Adrenal gland (tissue), 12 donors: Measurements from ENCODE around the gene DSTYK. TPM values are rescaled to one million over a fixed set of nuclear protein-coding genes. Genes with fewer than 3 reads are reported as not detected.
A peak's percentile ranks its signal among the peaks of the same experiment; 100 is the strongest.

Source experiments
- DNase-seq, 7 donors: peaks; one replicate each; pipeline ENCODE4 v3.0.0-alpha.2; 2019 to 2020
- H3K27ac ChIP-seq, 5 donors: fragments of 200-600 bp; sonication (generic) in 4 of 5; 1 replicate in 3 of 5; 2 replicates in 2 of 5; pipeline versions ENCODE4 v1.5.1 to v1.8.0; 2016 to 2020; ENCODE audit warnings: mild to moderate bottlenecking in 1 of 5
- H3K27me3 ChIP-seq: fragments of 200-600 bp; 2 replicates; pipeline ENCODE4 v1.8.0; 2021
- H3K36me3 ChIP-seq, 2 donors: fragments of 200-600 bp; replicated peaks in 1 of 2; 1 replicate in 1 of 2; 2 replicates in 1 of 2; pipeline versions ENCODE4 v1.5.1 to v1.8.0; 2018 to 2022
- H3K4me1 ChIP-seq, 2 donors: fragments of 200-600 bp; replicated peaks in 1 of 2; 1 replicate in 1 of 2; 2 replicates in 1 of 2; pipeline versions ENCODE4 v1.5.1 to v1.8.0; 2018 to 2021
- H3K4me3 ChIP-seq, 4 donors: fragments of 200-600 bp; sonication (generic) in 3 of 4; one replicate each; pipeline ENCODE4 v1.5.1; 2016 to 2018
- H3K9me3 ChIP-seq, 3 donors: fragments of 200-600 bp; sonication (generic) in 1 of 3; replicated peaks in 1 of 3; 1 replicate in 2 of 3; 2 replicates in 1 of 3; pipeline versions ENCODE4 v1.5.1 to v1.8.0; 2016 to 2021
- CTCF ChIP-seq, 6 experiments: fragments of 450-650 bp in 4 of 6; fragments of 200-600 bp in 2 of 6; sonication (generic) in 1 of 6; IDR thresholded peaks; 1 replicate in 5 of 6; 2 replicates in 1 of 6; pipeline versions ENCODE4 v1.5.1 to v1.8.0; 2016 to 2021; ENCODE audit warnings: antibody characterized with exemption in 6 of 6, mild to moderate bottlenecking in 2 of 6, moderate library complexity in 1 of 6
- POLR2A ChIP-seq, 2 donors: fragments of 450-650 bp; IDR thresholded peaks; one replicate each; pipeline ENCODE4 v1.6.1; 2017; ENCODE audit warnings: antibody characterized with exemption in 2 of 2, mild to moderate bottlenecking in 2 of 2, moderate library complexity in 1 of 2
- WGBS, 4 donors: extraction: QIAGEN DNeasy Blood & Tissue Kit in 2 of 4; methylation state at CpG; one replicate each; pipeline versions ENCODE4 v1.1.5 to v1.1.7; 2013 to 2017; 5-methylcytosine and 5-hydroxymethylcytosine counted together
- intact Hi-C, 2 donors: fragments of 100-400 bp; cut with DNase I; formaldehyde crosslinking; loops; one replicate each; pipeline versions ENCODE4 v1.14.1 to v1.15.0; 2022 to 2023
- polyA plus RNA-seq, 3 donors: library from polyadenylated mRNA; stranded (reverse); fragments of 200-250 nt in 2 of 3; fragments of 350-450 nt in 1 of 3; fragmentation: Illumina TruSeq in 1 of 3; extraction: RNeasy Lipid Tissue Mini Kit (QIAGEN cat#74804) in 1 of 3; gene quantifications; one replicate each; pipeline ENCODE4 v1.2.3, GENCODE V29; 2013 to 2014
- total RNA-seq, 9 donors: library from RNA; depleted of rRNA in 4 of 9; stranded (reverse); fragments of >200 nt in 4 of 9; fragments of 120-200 nt in 1 of 9; fragmentation: NEBNext Ultra II Directional in 1 of 9; extraction: Animal tissue kit (Norgen Biotek cat#: 25700) in 1 of 9; gene quantifications; one replicate each; pipeline versions ENCODE4 v1.1.0 to v1.2.4, GENCODE V29; 2013 to 2023
- donor health status: healthy with polysubstance abuse.
- donor health status: Bipolar disorder and iron deficiency.
- donor health status: DM: yes; HTN: yes; CAD: no.
- donor health status: DM: no; HTN: no; CAD: no.
- donor health status: DM: no; HTN: no; CAD: no.
- donor health status: DM: yes; HTN: yes; CAD: no.

DSTYK gene
- total and polyA plus RNA-seq, 12 donors: 4.4 to 22.9 (median 16.1) TPM

GRCh38 chr1:205144046-205144720 is 67.3 kb downstream of the DSTYK start:
- intact Hi-C loops: no loop called here

GRCh38 chr1:205142102-205142469 is 69.4 kb downstream of the DSTYK start:
- Histone ChIP-seq H3K36me3 (no peaks in the 10 kb centered on the region), H3K27ac (peak overlapping the region in 3 of 5 donors; percentile 30 to 84 (median 62)), H3K4me1 (peaks cover 24 to 26% of the 10 kb centered on the region in 2 donors), H3K27me3 (no peaks in the 10 kb centered on the region), H3K9me3 (no peaks in the 10 kb centered on the region), H3K4me3 (no peak overlapping the region)
- WGBS, 4 donors: 30 to 44% (median 32%) methylated on average over 2 of the region's 2 CpGs
- intact Hi-C loops: no loop called here
- DNase-seq: no peak
- no peak for TF ChIP-seq POLR2A (IDR thresholded peaks at IDR 0.05)

More at GRCh38 chr1:205144046-205144720, 67.3 kb downstream of the DSTYK start:
- DNase-seq: peak in 1 of 7 donors; percentile 36
- H3K36me3 ChIP-seq: peaks cover 0 to 14% of the 10 kb centered on the region in 2 donors
- TF ChIP-seq CTCF (IDR thresholded peaks at IDR 0.05) (no peak), POLR2A (IDR thresholded peaks at IDR 0.05) (no peak)
- H3K27ac ChIP-seq: peak overlapping the region; percentile 66 to 89 (median 73)
- 68 to 89% (median 76%) methylated on average over 1 of the region's 1 CpG for WGBS, 4 donors
- H3K27me3 ChIP-seq: no peaks in the 10 kb centered on the region
- peaks cover 26 to 29% of the 10 kb centered on the region in 2 donors for H3K4me1 ChIP-seq
- no peak overlapping the region for H3K4me3 ChIP-seq
- H3K9me3 ChIP-seq: no peaks in the 10 kb centered on the region

GRCh38 chr1:205141236-205142101 is 70.0 kb downstream of the DSTYK start:
- no peaks in the 10 kb centered on the region for H3K36me3 ChIP-seq
- H3K27me3 ChIP-seq: no peaks in the 10 kb centered on the region
- H3K9me3 ChIP-seq: no peaks in the 10 kb centered on the region
- DNase-seq: peak; percentile 78 to 95 (median 92)
- intact Hi-C loops: no loop called here
- 17 to 27% (median 18%) methylated on average over 8 to 12 of the region's 12 CpGs for WGBS, 4 donors
- TF ChIP-seq CTCF (IDR thresholded peaks at IDR 0.05) (peak; percentile 74 to 91 (median 85)), POLR2A (IDR thresholded peaks at IDR 0.05) (peak in 1 of 2 donors; percentile 28)
- H3K4me1 ChIP-seq: peaks cover 20 to 24% of the 10 kb centered on the region in 2 donors
- no peak overlapping the region for H3K4me3 ChIP-seq
- H3K27ac ChIP-seq: peak overlapping the region in 3 of 5 donors; percentile 30 to 84 (median 62)

- Histone ChIP-seq H3K36me3 (no peaks in the 10 kb centered on the region), H3K4me1 (peaks cover 17 to 21% of the 10 kb centered on the region in 2 donors), H3K4me3 (no peak overlapping the region), H3K9me3 (no peaks in the 10 kb centered on the region), H3K27me3 (no peaks in the 10 kb centered on the region), H3K27ac (no peak overlapping the region)
- intact Hi-C loops: no loop called here
- 79 to 97% (median 92%) methylated on average over 4 of the region's 4 CpGs for WGBS, 4 donors
- TF ChIP-seq POLR2A (IDR thresholded peaks at IDR 0.05): no peak
- no peak for DNase-seq
These were observed 71.4 kb downstream of the DSTYK start for GRCh38 chr1:205140113-205140512.

- Histone ChIP-seq H3K4me1 (peaks cover 10 to 11% of the 10 kb centered on the region in 2 donors), H3K9me3 (no peaks in the 10 kb centered on the region), H3K27me3 (no peaks in the 10 kb centered on the region), H3K27ac (no peak overlapping the region), H3K4me3 (no peak overlapping the region), H3K36me3 (no peaks in the 10 kb centered on the region)
- TF ChIP-seq POLR2A (IDR thresholded peaks at IDR 0.05): no peak
- TF ChIP-seq CTCF (IDR thresholded peaks at IDR 0.05): no peak
- intact Hi-C loops: loop anchor here in 1 of 2 donors (10.0 kb wide), 1 partner anchor 107 kb away; no protein-coding TSS in a partner anchor
- DNase-seq: peak in 1 of 7 donors; percentile 35
- 62 to 73% (median 72%) methylated on average over 3 of the region's 3 CpGs for WGBS, 4 donors
These were observed 73.6 kb downstream of the DSTYK start for GRCh38 chr1:205137901-205138300.
